HL-60/S4 (cell line): Measurements from ENCODE around the gene PFDN2.
"Not testable (repeated sequence)": the region's sequence is repeated elsewhere in the genome, so short reads cannot be mapped to it uniquely, and the experiment has no call there.

Source experiments
- in situ Hi-C: fragments of 300-500 bp; cut with MboI; formaldehyde crosslinking; loops from 2 replicates; pipeline ENCODE4 v1.14.3; 2022; ENCODE audit warnings: low sequenced_read_pairs

The PFDN2 gene

DNA sequence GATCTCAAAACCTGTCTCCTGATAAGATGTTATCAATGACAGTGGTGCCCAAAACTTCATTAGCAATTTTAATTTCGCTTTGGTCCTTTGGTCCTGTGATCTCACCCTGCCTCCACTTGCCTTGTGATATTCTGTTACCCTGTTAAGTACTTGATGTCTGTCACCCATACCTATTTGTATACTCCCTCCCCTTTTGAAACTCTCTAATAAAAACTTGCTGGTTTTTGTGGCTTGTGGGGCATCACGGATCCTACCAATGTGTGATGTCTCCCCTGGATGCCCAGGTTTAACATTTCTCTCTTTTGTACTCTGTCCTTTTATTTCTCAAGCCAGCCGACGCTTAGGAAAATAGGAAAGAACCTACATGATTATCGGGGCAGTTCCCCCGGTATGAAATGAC is 53.9 kb downstream of the PFDN2 start:
- in situ Hi-C loops, result not testable (repeated sequence)

DNA sequence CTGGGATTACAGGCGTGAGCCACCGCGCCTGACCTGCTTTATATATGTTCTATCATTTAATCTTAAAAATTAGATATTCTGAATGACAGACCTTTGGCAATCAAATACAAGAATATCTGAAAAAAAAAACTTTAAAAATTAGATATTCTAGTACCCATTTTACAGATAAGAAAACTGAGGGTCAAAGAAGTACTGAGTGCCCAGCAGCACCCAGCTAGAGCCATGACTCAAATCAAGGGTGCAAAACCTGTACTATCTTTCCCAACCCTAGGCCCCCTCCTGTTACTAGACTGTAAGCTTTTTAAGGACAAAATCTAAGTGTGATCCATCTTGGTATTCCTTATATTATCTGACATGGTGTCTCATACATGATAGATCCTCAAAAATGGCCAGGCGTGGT is 56.4 kb downstream of the PFDN2 start:
- in situ Hi-C loops, result no loop called here

DNA sequence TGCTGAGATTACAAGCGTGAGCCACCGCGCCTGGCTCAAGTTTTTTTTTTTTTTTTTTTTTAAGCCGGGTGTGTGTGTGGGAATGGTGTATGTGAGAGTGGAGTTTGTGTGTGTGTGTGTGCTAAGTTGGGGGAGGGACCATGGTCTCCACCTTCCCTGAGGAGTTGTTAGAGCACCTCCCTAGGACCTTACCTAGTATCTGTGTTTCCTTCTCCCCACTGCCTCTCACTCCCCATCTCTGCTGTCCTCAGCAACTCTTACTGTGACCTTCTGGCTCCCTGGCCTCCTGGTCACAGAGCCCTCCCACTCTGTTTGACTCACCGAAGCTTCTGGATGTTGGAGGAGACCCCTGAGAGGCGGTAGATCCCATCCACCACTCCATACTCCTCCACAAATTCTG is 58.5 kb downstream of the PFDN2 start:
- in situ Hi-C loops, result no loop called here

DNA sequence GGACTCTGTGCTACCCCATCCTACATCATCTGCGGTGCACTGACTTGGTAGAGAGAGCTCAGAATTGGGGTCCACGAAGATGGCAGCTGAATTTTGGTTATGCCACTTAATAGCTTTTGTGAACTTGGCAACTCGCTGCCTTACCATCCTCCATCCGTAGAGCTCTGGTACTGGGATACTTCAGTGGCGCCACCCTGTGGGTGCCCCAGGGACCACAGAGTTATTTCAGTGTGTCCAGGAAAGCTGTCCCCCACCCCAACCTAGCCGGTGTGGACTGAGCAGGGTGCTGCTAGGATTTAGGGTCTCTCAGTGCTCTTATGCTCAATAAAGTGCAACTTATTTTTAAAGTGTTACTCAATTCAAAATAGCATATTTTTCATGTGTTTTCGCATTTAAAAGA is 63.0 kb downstream of the PFDN2 start:
- in situ Hi-C loops, result no loop called here

DNA sequence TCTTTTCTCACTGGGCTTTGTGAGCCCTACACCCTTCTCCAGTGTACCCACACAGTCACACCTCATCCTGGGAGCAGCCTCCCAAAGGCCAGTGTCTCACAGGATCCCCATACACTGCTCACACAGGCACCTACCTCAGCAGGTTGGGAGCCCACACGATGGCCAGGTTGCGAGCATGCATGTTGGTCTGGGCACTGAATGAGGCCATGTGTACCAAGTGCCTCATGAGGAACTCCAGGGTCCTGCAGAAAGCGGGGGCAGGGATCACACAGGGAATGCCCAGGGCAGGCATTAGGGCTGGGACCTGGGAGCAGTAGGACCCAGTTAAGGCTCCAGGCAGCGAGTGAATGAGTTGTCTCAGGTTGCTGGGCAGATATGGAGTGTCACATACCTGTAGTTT is 63.6 kb downstream of the PFDN2 start:
- in situ Hi-C loops, result no loop called here

DNA sequence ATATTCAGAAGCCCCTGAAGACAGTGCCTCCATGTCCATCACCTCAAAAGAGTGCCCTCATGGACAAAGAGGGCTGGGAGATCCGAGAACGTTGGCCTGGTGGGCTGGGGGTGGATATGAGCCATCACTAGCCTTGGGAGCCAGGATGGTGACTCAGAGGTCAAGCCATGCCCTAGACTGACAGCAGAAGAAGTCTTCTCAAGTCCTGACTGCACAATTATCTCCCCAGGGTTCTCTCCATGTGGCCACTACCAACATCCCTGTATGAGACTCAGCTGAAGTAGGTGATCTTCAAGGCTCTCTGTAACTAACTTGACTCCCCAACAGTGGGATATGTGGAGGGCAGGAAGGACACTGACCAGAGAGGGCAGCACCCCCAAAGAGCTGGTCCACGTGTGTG is 64.9 kb downstream of the PFDN2 start:
- in situ Hi-C loops, result no loop called here

DNA sequence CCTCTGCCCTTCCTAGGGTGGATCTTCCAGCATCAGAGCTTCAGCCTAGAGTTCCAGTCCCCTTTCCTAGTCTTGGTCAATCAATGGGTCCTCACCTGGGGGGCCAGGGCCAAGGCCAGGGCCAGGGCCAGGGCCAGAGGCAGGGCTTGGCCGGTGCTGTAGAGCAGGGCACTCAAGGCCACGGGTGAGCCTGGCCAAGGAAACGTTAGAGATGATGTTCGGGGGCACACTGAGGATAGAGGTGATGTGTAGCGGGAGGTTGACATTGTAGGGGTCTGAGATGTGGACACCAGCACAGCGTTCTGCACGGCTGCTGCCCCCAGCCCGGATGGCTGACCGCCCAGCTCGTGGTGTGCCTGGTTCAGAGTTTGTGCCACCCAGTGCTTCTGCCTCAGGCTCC is 66.6 kb downstream of the PFDN2 start:
- in situ Hi-C loops, result no loop called here
